Measurements from ENCODE around the gene TNFRSF19. TPM values are rescaled to one million over a fixed set of nuclear protein-coding genes. Genes with fewer than 3 reads are reported as not detected.

Gene TNFRSF19
- total RNA-seq, 1 donor from 2014 or later, result 1.6 TPM

DNA sequence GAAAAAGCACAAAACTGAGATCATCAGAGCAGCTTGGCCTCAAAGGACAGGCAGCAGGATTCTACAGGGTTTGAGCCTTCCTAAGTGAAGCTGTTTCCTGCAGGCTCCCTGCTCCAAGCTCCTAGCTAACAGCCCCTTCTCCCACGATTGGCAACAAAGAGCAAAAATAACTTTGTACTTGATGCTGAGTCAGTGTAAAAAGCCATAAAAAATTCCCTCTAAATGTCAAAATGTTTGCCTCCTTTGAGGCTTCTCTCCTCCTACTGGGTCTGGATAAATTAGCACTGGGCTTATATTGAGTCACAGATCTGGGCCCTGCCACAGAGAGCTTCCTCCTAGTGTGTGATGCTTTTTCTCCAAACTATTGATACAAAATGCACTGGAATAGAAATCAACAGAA is 153.3 kb downstream of the TNFRSF19 start:
- TF ChIP-seq, protein P1, sequence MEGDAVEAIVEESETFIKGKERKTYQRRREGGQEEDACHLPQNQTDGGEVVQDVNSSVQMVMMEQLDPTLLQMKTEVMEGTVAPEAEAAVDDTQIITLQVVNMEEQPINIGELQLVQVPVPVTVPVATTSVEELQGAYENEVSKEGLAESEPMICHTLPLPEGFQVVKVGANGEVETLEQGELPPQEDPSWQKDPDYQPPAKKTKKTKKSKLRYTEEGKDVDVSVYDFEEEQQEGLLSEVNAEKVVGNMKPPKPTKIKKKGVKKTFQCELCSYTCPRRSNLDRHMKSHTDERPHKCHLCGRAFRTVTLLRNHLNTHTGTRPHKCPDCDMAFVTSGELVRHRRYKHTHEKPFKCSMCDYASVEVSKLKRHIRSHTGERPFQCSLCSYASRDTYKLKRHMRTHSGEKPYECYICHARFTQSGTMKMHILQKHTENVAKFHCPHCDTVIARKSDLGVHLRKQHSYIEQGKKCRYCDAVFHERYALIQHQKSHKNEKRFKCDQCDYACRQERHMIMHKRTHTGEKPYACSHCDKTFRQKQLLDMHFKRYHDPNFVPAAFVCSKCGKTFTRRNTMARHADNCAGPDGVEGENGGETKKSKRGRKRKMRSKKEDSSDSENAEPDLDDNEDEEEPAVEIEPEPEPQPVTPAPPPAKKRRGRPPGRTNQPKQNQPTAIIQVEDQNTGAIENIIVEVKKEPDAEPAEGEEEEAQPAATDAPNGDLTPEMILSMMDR (IDR thresholded peaks at IDR 0.05), result no peak
- no peak for DNase-seq (ENCODE audit: extremely low spot score, unreplicated experiment)
- H3K36me3 Mint-ChIP-seq (ENCODE audit: unreplicated experiment), result no peaks in the 10 kb centered on the region
- no peaks in the 10 kb centered on the region for H3K27me3 Mint-ChIP-seq (ENCODE audit: unreplicated experiment)
- no peak overlapping the region for H3K27ac Mint-ChIP-seq (ENCODE audit: unreplicated experiment)
- peaks cover 13% of the 10 kb centered on the region for H3K4me1 Mint-ChIP-seq (ENCODE audit: unreplicated experiment)
- H3K9me3 Mint-ChIP-seq (ENCODE audit: unreplicated experiment), result no peaks in the 10 kb centered on the region
- no peak overlapping the region for H3K4me3 Mint-ChIP-seq (ENCODE audit: unreplicated experiment)

DNA sequence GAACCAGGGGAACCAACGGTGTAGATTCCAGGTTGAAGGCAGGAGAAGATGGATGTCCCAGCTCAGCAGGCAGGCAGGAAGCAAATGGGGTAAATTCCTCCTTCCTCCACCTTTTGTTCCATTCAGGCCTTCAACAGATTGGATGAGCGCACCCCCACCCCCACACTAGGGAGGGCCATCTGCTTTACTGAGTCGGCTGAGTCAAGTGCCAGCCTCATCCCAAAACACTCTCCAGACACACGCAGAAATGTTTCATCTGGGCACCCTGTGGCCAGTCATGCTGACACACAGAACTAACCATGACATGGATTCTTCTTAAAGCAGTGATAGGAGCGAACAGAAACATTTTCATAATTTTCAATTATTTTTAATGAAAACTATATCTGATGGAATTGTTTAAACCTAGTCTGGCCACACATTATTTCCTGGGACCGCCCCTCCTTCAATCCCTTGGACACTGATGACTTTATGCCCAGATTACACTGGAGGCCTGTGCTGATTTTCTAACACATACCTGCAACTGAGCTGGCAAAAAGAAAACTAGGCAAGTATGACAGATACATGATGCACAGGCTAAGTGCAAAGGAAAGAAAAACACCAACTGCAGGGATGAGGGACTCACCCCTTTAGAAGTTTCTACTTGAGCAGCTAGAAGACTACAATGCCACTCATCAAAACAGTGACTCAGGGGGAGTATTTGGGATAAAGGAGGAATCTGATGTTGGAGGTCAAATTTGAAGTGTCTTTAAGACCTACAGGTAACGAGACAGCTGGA is 154.2 kb downstream of the TNFRSF19 start:
- H3K27me3 Mint-ChIP-seq (ENCODE audit: unreplicated experiment), result no peaks in the 10 kb centered on the region
- TF ChIP-seq, protein P1 (IDR thresholded peaks at IDR 0.05), result no peak
- no peak overlapping the region for H3K4me3 Mint-ChIP-seq (ENCODE audit: unreplicated experiment)
- no peak for DNase-seq (ENCODE audit: extremely low spot score, unreplicated experiment)
- no peaks in the 10 kb centered on the region for H3K36me3 Mint-ChIP-seq (ENCODE audit: unreplicated experiment)
- no peak overlapping the region for H3K27ac Mint-ChIP-seq (ENCODE audit: unreplicated experiment)
- H3K4me1 Mint-ChIP-seq (ENCODE audit: unreplicated experiment), result peaks cover 13% of the 10 kb centered on the region
- no peaks in the 10 kb centered on the region for H3K9me3 Mint-ChIP-seq (ENCODE audit: unreplicated experiment)

Other genes with a start within 250 kb of the TNFRSF19 start
- gene SACS, start 136.7 kb upstream of the TNFRSF19 start, total RNA-seq, result 32.1 and 33.6 TPM in 2 replicates